Activated CD4-positive, alpha-beta T cell treated with anti-CD3 and anti-CD28 coated beads, Interleukin-2, Interleukin-4, amounts not matched to agents 100 ng/mL and 50 ng/mL, durations not matched to agents 16 hours and 8 hours (primary cell): ENCODE measurements around the gene CCDC83.
"Not testable (repeated sequence)": the region's sequence is repeated elsewhere in the genome, so short reads cannot be mapped to it uniquely, and the experiment has no call there.

Experiments used
- DNase-seq: peaks from one replicate; pipeline ENCODE4 v3.0.0-alpha.2; 2020; ENCODE audit warnings: low spot score

Gene CCDC83

GRCh38 chr11:85945296-85945695 lies 90.1 kb downstream of the CCDC83 start:
- DNase-seq: no peak

- DNase-seq: peak; percentile 30
Measured at GRCh38 chr11:85945788-85946187, 90.6 kb downstream of the CCDC83 start.

GRCh38 chr11:85946221-85946620 lies 91.0 kb downstream of the CCDC83 start:
- no peak for DNase-seq

- peak; percentile 80 for DNase-seq
Measured at GRCh38 chr11:85947431-85948272, 92.5 kb downstream of the CCDC83 start.

GRCh38 chr11:85948884-85949283 lies 93.7 kb downstream of the CCDC83 start:
- DNase-seq: peak; percentile 62

- no peak for DNase-seq
Measured at GRCh38 chr11:85949798-85950197, 94.6 kb downstream of the CCDC83 start.

- no peak for DNase-seq
Measured at GRCh38 chr11:85950317-85951048, 95.3 kb downstream of the CCDC83 start.

- DNase-seq: no peak
Measured at GRCh38 chr11:85951049-85951405, 95.8 kb downstream of the CCDC83 start.

GRCh38 chr11:85951428-85952107 lies 96.4 kb downstream of the CCDC83 start:
- no peak for DNase-seq

GRCh38 chr11:85952108-85952485 lies 96.9 kb downstream of the CCDC83 start:
- DNase-seq: not testable (repeated sequence)

- DNase-seq: no peak
Measured at GRCh38 chr11:85953491-85954143, 98.4 kb downstream of the CCDC83 start.

GRCh38 chr11:85955531-85955930 lies 100.3 kb downstream of the CCDC83 start:
- DNase-seq: no peak

GRCh38 chr11:85960678-85961077 lies 105.5 kb downstream of the CCDC83 start:
- DNase-seq: no peak

GRCh38 chr11:85961130-85961529 lies 105.9 kb downstream of the CCDC83 start:
- no peak for DNase-seq

GRCh38 chr11:85961930-85962363 lies 106.8 kb downstream of the CCDC83 start:
- DNase-seq: no peak

GRCh38 chr11:85965202-85965601 lies 110.0 kb downstream of the CCDC83 start:
- no peak for DNase-seq

GRCh38 chr11:85967457-85967856 lies 112.3 kb downstream of the CCDC83 start:
- no peak for DNase-seq
